Measurements from ENCODE around the gene ACSL1. TPM values are rescaled to one million over a fixed set of nuclear protein-coding genes. Genes with fewer than 3 reads are reported as not detected.

Gene ACSL1
- total and polyA plus RNA-seq, 9 donors, result 12.0 to 47.9 (median 19.8) TPM

GRCh38 chr4:184763150-184763780 lies 62.5 kb downstream of the ACSL1 start:
- intact Hi-C loops (cut with DNase I), result no loop called here
- no peaks in the 10 kb centered on the region for H3K4me1 ChIP-seq (ENCODE audit: insufficient read depth)
- H3K27ac ChIP-seq, result no peak overlapping the region
- H3K9me3 ChIP-seq, result no peaks in the 10 kb centered on the region
- TF ChIP-seq EP300 (IDR thresholded peaks at IDR 0.05) (no peak), POLR2A (IDR thresholded peaks at IDR 0.05) (no peak), CTCF (IDR thresholded peaks at IDR 0.05) (no peak)
- DNase-seq, result no peak
- no peak overlapping the region for H3K4me3 ChIP-seq
- 44 to 61% (median 60%) methylated on average over 14 of the region's 14 CpGs for WGBS, 3 donors
- H3K27me3 ChIP-seq, result no peaks in the 10 kb centered on the region
- H3K36me3 ChIP-seq, result no peaks in the 10 kb centered on the region

GRCh38 chr4:184762100-184762499 lies 63.7 kb downstream of the ACSL1 start:
- 94 to 98% (median 95%) methylated on average over 5 of the region's 5 CpGs for WGBS, 3 donors
- no peaks in the 10 kb centered on the region for H3K4me1 ChIP-seq (ENCODE audit: insufficient read depth)
- H3K36me3 ChIP-seq, result no peaks in the 10 kb centered on the region
- TF ChIP-seq CTCF (IDR thresholded peaks at IDR 0.05), result no peak
- no peak for TF ChIP-seq EP300 (IDR thresholded peaks at IDR 0.05)
- TF ChIP-seq POLR2A (IDR thresholded peaks at IDR 0.05), result no peak
- H3K27me3 ChIP-seq, result no peaks in the 10 kb centered on the region
- H3K27ac ChIP-seq, result no peak overlapping the region
- H3K9me3 ChIP-seq, result no peaks in the 10 kb centered on the region
- no peak overlapping the region for H3K4me3 ChIP-seq
- intact Hi-C loops (cut with DNase I), result no loop called here
- no peak for DNase-seq

- intact Hi-C loops (cut with DNase I), result no loop called here
- WGBS, 3 donors, result 81 to 93% (median 91%) methylated on average over 5 of the region's 5 CpGs
- H3K9me3 ChIP-seq, result no peaks in the 10 kb centered on the region
These were observed 65.1 kb downstream of the ACSL1 start for GRCh38 chr4:184760681-184761080.

GRCh38 chr4:184757810-184758209 lies 68.0 kb downstream of the ACSL1 start:
- Histone ChIP-seq H3K4me1 (ENCODE audit: insufficient read depth) (no peaks in the 10 kb centered on the region), H3K27ac (no peak overlapping the region), H3K9me3 (no peaks in the 10 kb centered on the region), H3K27me3 (no peaks in the 10 kb centered on the region), H3K4me3 (no peak overlapping the region), H3K36me3 (no peaks in the 10 kb centered on the region)
- 35 to 40% (median 36%) methylated on average over 2 of the region's 2 CpGs for WGBS, 3 donors
- TF ChIP-seq EP300 (IDR thresholded peaks at IDR 0.05), result no peak
- no peak for TF ChIP-seq POLR2A (IDR thresholded peaks at IDR 0.05)
- no peak for TF ChIP-seq CTCF (IDR thresholded peaks at IDR 0.05)
- intact Hi-C loops (cut with DNase I), result no loop called here
- no peak for DNase-seq

More at GRCh38 chr4:184760681-184761080, 65.1 kb downstream of the ACSL1 start:
- Histone ChIP-seq H3K4me1 (ENCODE audit: insufficient read depth) (no peaks in the 10 kb centered on the region), H3K27me3 (no peaks in the 10 kb centered on the region), H3K4me3 (no peak overlapping the region), H3K27ac (no peak overlapping the region), H3K36me3 (no peaks in the 10 kb centered on the region)
- no peak for TF ChIP-seq CTCF (IDR thresholded peaks at IDR 0.05)
- no peak for DNase-seq

All from ovary (tissue), 9 donors.